ENCODE data around the gene DHX30.

- no peak for TF ChIP-seq CTCF (IDR thresholded peaks at IDR 0.05 in 8 of 11, conservative IDR thresholded peaks at IDR 0.05 in 3 of 11)
- peak in 1 of 3 donors; percentile 20 for TF ChIP-seq POLR2AphosphoS5 (IDR thresholded peaks at IDR 0.05)
- TF ChIP-seq POLR2A (IDR thresholded peaks at IDR 0.05): no peak
Observed at GRCh38 chr3:47856669-47857068, 53.7 kb downstream of the DHX30 start.

All from spleen (tissue), 7 donors.